GM19395 (cell line): ENCODE measurements around the gene NR1I3.

Source experiments
- ATAC-seq: cut with Tn5 transposase; IDR thresholded peaks from one replicate; pipeline ENCODE4 v1.9.1; 2021; ENCODE audit warnings: mild to moderate bottlenecking, moderate library complexity; ENCODE audit not compliant: unreplicated experiment

NR1I3 gene

GRCh38 chr1:161219078-161219892, 18.7 kb downstream of the NR1I3 start:
- ATAC-seq: no peak

GRCh38 chr1:161218301-161219077, 19.5 kb downstream of the NR1I3 start:
- no peak for ATAC-seq

- ATAC-seq: no peak
These were observed 20.2 kb downstream of the NR1I3 start for GRCh38 chr1:161217831-161218230.

GRCh38 chr1:161216945-161217712, 20.9 kb downstream of the NR1I3 start:
- ATAC-seq: peak; percentile 93

GRCh38 chr1:161215076-161215475, 22.9 kb downstream of the NR1I3 start, which contains the start of gene FCER1G:
Gene FCER1G, plus strand, starts transcription at chr1:161215295. Its CDS starts 27 bp downstream, at chr1:161215322.
- ATAC-seq: no peak

- no peak for ATAC-seq
These were observed 23.6 kb downstream of the NR1I3 start for GRCh38 chr1:161214369-161214768.

- no peak for ATAC-seq
These were observed 28.1 kb downstream of the NR1I3 start for GRCh38 chr1:161209790-161210409.

- no peak for ATAC-seq
These were observed 30.8 kb downstream of the NR1I3 start for GRCh38 chr1:161207173-161207572.

GRCh38 chr1:161206411-161207140, 31.4 kb downstream of the NR1I3 start:
- ATAC-seq: no peak

- peak; percentile 96 for ATAC-seq
These were observed 35.9 kb downstream of the NR1I3 start, which contains the start of gene NDUFS2 for GRCh38 chr1:161201836-161202712. Gene NDUFS2, plus strand, starts transcription at chr1:161202367. Its CDS starts 19 bp downstream, at chr1:161202386.

- ATAC-seq: no peak
These were observed 36.8 kb downstream of the NR1I3 start for GRCh38 chr1:161200992-161201835.

- no peak for ATAC-seq
These were observed 37.5 kb downstream of the NR1I3 start for GRCh38 chr1:161200421-161200991.

- no peak for ATAC-seq
These were observed 38.4 kb downstream of the NR1I3 start for GRCh38 chr1:161199506-161200139.

- ATAC-seq: no peak
These were observed 39.0 kb downstream of the NR1I3 start, which contains the start of gene ADAMTS4 for GRCh38 chr1:161198897-161199431. Gene ADAMTS4, minus strand, starts transcription at chr1:161199054. Its CDS starts 427 bp downstream, at chr1:161198627.

- no peak for ATAC-seq
These were observed 39.7 kb downstream of the NR1I3 start for GRCh38 chr1:161198194-161198896.

- ATAC-seq: no peak
These were observed 40.3 kb downstream of the NR1I3 start for GRCh38 chr1:161197560-161198193.
